B cell (primary cell): ENCODE data around the gene SKA3.

Experiments used
- EZH2 ChIP-seq: IDR thresholded peaks from 2 replicates; pipeline ENCODE4 v1.6.1; 2012; ENCODE audit warnings: borderline replicate concordance, low read depth, mild to moderate bottlenecking, moderate library complexity, low read length; ENCODE audit not compliant: insufficient read depth, poor library complexity, severe bottlenecking
- TF ChIP-seq, protein P1 (sequence below): fragments of 200-600 bp; IDR thresholded peaks from one replicate; pipeline ENCODE4 v1.8.0; 2022; ENCODE audit warnings: antibody characterized with exemption, mild to moderate bottlenecking

GRCh38 chr13:21133077-21133476 is 43.3 kb downstream of the SKA3 start:
- TF ChIP-seq, protein P1, sequence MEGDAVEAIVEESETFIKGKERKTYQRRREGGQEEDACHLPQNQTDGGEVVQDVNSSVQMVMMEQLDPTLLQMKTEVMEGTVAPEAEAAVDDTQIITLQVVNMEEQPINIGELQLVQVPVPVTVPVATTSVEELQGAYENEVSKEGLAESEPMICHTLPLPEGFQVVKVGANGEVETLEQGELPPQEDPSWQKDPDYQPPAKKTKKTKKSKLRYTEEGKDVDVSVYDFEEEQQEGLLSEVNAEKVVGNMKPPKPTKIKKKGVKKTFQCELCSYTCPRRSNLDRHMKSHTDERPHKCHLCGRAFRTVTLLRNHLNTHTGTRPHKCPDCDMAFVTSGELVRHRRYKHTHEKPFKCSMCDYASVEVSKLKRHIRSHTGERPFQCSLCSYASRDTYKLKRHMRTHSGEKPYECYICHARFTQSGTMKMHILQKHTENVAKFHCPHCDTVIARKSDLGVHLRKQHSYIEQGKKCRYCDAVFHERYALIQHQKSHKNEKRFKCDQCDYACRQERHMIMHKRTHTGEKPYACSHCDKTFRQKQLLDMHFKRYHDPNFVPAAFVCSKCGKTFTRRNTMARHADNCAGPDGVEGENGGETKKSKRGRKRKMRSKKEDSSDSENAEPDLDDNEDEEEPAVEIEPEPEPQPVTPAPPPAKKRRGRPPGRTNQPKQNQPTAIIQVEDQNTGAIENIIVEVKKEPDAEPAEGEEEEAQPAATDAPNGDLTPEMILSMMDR = no peak
- TF ChIP-seq EZH2 = no peak
